Measurements from ENCODE around the gene FHAD1. TPM values are rescaled to one million over a fixed set of nuclear protein-coding genes. Genes with fewer than 3 reads are reported as not detected.

The FHAD1 gene
- total RNA-seq, 4 donors from 2014 or later: 1.6 TPM; not detected in 3

- peaks cover 17% of the 10 kb centered on the region for H3K4me1 ChIP-seq
- WGBS: 79% methylated on average over 15 of the region's 19 CpGs
- no peak overlapping the region for H3K4me3 ChIP-seq
Measured at GRCh38 chr1:15214527-15214926, 32.5 kb upstream of the FHAD1 start.

GRCh38 chr1:15215116-15215515, 31.9 kb upstream of the FHAD1 start:
- Histone ChIP-seq H3K9me3 (no peaks in the 10 kb centered on the region), H3K4me3 (no peak overlapping the region), H3K36me3 (peaks cover 4% of the 10 kb centered on the region), H3K27ac (no peak overlapping the region), H3K27me3 (no peaks in the 10 kb centered on the region), H3K4me1 (peaks cover 17% of the 10 kb centered on the region)
- TF ChIP-seq EP300 (IDR thresholded peaks at IDR 0.05) (no peak), POLR2AphosphoS5 (IDR thresholded peaks at IDR 0.05) (no peak), POLR2A (IDR thresholded peaks at IDR 0.05) (no peak), CTCF (IDR thresholded peaks at IDR 0.05) (no peak)
- no peak for DNase-seq (ENCODE audit: low spot score in 2 of 2)
- 76% methylated on average over 17 of the region's 23 CpGs for WGBS

More at GRCh38 chr1:15214527-15214926, 32.5 kb upstream of the FHAD1 start:
- Histone ChIP-seq H3K36me3 (no peaks in the 10 kb centered on the region), H3K27ac (no peak overlapping the region), H3K9me3 (no peaks in the 10 kb centered on the region), H3K27me3 (no peaks in the 10 kb centered on the region)
- no peak for DNase-seq (ENCODE audit: low spot score in 2 of 2)
- TF ChIP-seq CTCF (IDR thresholded peaks at IDR 0.05) (no peak), EP300 (IDR thresholded peaks at IDR 0.05) (no peak), POLR2A (IDR thresholded peaks at IDR 0.05) (no peak), POLR2AphosphoS5 (IDR thresholded peaks at IDR 0.05) (no peak)

- Histone ChIP-seq H3K36me3 (peaks cover 5% of the 10 kb centered on the region), H3K27ac (no peak overlapping the region), H3K4me3 (no peak overlapping the region), H3K9me3 (no peaks in the 10 kb centered on the region), H3K4me1 (peaks cover 17% of the 10 kb centered on the region), H3K27me3 (no peaks in the 10 kb centered on the region)
- WGBS: 100% methylated on average over 1 of the region's 1 CpG
- DNase-seq (ENCODE audit: low spot score in 2 of 2): no peak
- TF ChIP-seq CTCF (IDR thresholded peaks at IDR 0.05): no peak
- no peak for TF ChIP-seq POLR2A (IDR thresholded peaks at IDR 0.05)
- TF ChIP-seq EP300 (IDR thresholded peaks at IDR 0.05): no peak
- TF ChIP-seq POLR2AphosphoS5 (IDR thresholded peaks at IDR 0.05): no peak
Measured at GRCh38 chr1:15217654-15218053, 29.4 kb upstream of the FHAD1 start.

- H3K4me3 ChIP-seq: no peak overlapping the region
- no peaks in the 10 kb centered on the region for H3K27me3 ChIP-seq
- peaks cover 5% of the 10 kb centered on the region for H3K36me3 ChIP-seq
- TF ChIP-seq EP300 (IDR thresholded peaks at IDR 0.05) (no peak), POLR2A (IDR thresholded peaks at IDR 0.05) (no peak), POLR2AphosphoS5 (IDR thresholded peaks at IDR 0.05) (no peak), CTCF (IDR thresholded peaks at IDR 0.05) (no peak)
- H3K4me1 ChIP-seq: peaks cover 9% of the 10 kb centered on the region
- H3K9me3 ChIP-seq: no peaks in the 10 kb centered on the region
- DNase-seq (ENCODE audit: low spot score in 2 of 2): peak in 1 of 2 donors; percentile 41
- WGBS: 69% methylated on average over 6 of the region's 6 CpGs
- no peak overlapping the region for H3K27ac ChIP-seq
Measured at GRCh38 chr1:15218287-15219279, 28.4 kb upstream of the FHAD1 start.

GRCh38 chr1:15219280-15220023, 27.6 kb upstream of the FHAD1 start:
- Histone ChIP-seq H3K27ac (no peak overlapping the region), H3K9me3 (no peaks in the 10 kb centered on the region), H3K36me3 (peaks cover 5% of the 10 kb centered on the region), H3K4me3 (no peak overlapping the region), H3K4me1 (peaks cover 10% of the 10 kb centered on the region), H3K27me3 (no peaks in the 10 kb centered on the region)
- WGBS: 93% methylated on average over 18 of the region's 22 CpGs
- peak in 1 of 2 donors; percentile 55 for DNase-seq (ENCODE audit: low spot score in 2 of 2)
- no peak for TF ChIP-seq EP300 (IDR thresholded peaks at IDR 0.05)
- TF ChIP-seq POLR2AphosphoS5 (IDR thresholded peaks at IDR 0.05): no peak
- TF ChIP-seq POLR2A (IDR thresholded peaks at IDR 0.05): no peak
- TF ChIP-seq CTCF (IDR thresholded peaks at IDR 0.05): no peak
